ENCODE measurements around the gene EIF2S1. TPM values are rescaled to one million over a fixed set of nuclear protein-coding genes. Genes with fewer than 3 reads are reported as not detected.
A peak's percentile ranks its signal among the peaks of the same experiment; 100 is the strongest.
"Not testable (repeated sequence)": the region's sequence is repeated elsewhere in the genome, so short reads cannot be mapped to it uniquely, and the experiment has no call there.

Gene EIF2S1
- polyA plus RNA-seq, 12 donors, result 49.3 to 106 (median 93.3) TPM

DNA sequence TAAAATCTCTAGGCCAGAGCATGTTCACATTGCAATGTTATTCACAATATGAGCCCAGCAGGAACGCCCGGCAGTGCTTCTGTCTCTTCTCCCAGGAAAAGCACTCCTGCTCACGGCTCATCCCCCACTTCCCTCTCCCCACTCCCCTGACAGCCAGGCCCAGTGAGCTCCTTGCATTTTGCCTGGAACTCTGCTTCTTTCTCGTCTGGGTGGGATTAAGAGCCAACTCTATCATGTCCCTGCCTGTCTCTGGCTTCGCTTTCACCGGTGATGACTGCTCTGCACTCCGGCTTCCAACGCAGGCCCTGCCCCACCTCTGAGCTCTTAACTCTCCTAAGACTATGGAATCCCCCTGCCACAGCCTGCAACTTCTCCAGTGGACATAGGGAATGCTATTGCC is 49.3 kb downstream of the EIF2S1 start:
- no peak for DNase-seq

DNA sequence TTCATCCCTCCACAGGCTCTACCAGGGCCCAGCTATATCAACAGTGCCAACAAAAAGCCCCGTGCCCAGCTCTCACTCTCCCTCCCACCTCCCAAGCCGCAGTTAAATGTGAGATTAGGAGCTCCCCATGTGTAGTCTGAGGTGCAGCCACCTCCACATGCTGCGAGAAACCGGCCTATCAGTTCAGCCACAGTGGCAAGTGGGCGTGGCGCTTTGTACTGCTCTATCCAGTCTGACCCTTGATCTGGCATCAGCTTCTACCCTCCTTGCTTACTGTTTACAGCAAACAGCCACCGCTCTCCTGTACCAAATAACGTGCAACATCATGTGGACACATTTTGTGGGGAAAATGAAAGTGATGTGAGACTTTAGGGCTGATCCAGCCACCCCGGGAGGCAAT is 50.2 kb downstream of the EIF2S1 start:
- no peak for DNase-seq

DNA sequence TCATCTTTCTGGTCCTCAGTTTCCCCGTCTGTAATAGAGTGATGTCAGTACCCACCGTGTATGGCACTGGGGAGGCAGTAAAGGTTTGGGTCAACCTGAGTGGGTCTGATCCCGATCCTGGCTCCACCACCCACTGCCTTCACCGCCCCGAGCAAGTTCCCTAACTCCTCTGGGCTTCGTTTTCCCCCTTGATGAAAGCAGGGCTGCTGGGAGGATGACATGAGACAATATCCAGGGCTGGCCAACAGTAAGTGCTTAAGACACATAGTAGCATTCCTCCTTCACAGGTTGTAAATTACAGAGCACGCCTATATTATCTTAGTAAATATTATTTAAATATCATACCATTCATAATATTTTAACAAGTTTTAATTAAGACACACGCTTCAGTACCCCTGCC is 51.2 kb downstream of the EIF2S1 start:
- DNase-seq, result no peak

DNA sequence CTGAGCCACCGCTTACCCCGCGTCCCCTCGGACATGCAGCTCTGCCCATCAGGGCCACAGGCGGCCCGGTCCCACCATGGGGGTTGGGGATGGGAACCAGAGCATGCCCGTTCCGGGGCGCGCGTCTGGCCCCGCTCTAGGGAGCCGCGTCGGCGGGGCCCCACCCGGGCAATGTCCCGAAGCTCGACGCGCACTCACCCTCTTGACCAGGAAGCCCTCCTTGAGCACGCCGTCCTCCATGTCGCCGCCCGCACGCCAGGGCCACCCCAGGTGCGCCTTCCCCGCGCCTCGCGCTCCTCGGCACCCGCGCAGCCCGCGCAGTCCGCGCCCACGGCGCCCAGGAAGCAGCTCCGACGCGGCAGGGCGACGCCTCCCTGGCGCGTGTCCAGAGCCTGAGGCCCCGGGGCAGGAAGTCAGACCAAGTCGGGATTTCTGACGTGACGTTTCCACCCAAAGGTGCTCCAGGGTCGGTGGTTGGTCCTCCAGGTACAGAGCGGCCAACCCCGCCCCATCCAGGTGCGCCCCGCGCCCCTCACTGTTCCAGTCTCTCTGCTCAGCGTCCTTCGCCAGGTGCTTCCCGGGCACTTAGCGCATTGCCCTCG is 51.8 kb downstream of the EIF2S1 start, which contains the start of gene PLEK2:
Gene PLEK2, minus strand, starts transcription at position 346 of the 602 bp plus-strand sequence. Its CDS starts 106 bp downstream, at position 240.
- no peak for DNase-seq

DNA sequence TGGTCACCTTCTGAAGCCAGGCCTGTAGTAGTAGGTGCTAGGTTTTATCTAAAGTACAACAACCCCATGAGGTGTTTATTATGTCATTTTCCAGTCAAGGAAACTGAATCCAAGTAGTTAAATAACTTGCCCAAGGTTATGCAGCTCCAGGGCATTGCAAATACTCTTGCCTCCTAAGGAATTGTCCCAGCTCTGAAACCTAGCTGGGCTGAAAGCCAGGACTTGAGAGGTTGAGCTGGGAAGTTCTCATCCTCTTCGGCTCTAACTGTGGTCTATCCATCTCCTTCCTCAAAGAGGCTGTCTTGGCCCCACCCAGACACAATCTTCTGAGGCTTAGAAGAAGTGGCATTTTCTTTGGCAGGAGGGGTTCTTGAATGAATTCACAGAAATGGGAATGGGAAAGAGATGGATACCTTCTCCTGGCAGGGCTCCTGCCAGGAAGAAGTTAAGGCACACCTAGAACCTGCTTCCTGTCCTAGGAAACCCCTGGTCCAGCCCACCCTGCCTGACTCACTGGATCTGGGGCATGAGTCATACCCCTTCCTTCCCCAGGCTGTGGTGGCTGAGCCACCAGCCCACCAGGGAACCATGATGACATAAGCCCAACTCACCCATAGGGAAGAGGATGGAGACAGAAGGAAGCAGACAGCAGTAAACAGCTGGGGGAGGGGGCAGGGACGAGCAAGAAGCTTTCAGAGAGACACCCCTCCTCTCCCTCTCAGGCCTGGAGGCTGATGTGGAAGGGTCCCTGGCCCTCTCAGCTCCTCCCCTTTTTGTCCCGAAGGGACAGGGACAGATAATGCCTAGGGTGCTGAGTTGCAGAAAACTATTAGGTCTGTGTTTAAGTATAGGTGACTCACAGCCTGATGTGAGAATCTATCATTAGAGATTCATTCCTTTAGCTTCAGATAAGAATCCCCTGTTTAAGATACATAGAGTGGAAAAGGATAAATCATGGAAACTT is 54.0 kb downstream of the EIF2S1 start:
- DNase-seq, result no peak

DNA sequence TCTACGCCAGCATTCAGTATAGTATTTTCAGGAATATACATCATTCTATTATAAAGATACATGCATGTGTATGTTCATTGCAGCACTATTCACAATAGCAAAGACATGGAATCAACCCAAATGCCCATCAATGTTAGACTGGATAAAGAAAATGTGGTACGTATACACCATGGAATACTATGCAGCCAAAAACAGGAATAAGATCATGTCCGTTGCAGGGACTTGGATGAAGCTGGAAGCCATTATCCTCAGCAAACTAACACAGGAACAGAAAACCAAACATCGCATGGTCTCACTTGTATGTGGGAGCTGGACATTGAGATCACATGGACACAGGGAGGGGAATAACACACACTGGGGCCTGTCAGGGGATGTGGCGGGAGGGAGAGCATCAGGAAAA is 55.5 kb downstream of the EIF2S1 start:
- not testable (repeated sequence) for DNase-seq

DNA sequence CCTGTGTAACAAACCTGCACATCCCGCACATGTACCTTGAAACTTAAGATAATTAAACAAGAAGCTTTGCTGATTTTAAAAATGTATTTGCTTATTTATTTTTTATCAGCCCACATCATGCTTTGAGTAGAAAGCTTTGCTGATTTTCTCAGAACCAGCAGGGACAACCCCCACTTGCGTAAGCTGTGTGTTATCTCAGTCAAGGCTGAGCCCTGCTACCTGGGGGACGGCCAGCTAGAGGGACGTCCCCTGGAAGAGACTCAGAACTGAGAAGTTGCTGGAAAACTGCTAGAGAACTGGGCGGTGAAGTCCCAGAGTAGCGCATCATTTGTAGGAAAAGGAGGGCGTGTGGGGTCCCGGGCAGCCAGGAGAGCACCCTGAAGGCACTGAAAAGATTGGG is 56.0 kb downstream of the EIF2S1 start:
- DNase-seq, result no peak

DNA sequence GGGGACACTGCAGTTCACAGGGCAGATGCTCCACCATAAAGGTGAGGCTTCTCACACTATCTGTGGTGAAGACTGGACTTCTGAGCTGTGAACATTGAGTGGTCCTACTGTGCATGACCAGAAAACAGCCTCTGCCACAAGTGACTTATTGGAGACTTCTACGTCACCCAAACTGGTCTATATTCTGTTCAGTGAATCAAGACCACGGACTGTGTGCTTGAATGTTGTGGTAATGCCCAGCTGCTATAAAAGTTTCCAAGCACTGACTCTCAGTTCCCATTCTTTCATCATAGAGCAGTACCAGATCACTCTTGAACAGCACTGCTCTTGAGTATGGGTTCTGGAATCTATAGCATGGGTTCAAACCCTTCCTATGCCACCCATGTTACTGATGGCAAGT is 56.7 kb downstream of the EIF2S1 start:
- DNase-seq, result no peak

DNA sequence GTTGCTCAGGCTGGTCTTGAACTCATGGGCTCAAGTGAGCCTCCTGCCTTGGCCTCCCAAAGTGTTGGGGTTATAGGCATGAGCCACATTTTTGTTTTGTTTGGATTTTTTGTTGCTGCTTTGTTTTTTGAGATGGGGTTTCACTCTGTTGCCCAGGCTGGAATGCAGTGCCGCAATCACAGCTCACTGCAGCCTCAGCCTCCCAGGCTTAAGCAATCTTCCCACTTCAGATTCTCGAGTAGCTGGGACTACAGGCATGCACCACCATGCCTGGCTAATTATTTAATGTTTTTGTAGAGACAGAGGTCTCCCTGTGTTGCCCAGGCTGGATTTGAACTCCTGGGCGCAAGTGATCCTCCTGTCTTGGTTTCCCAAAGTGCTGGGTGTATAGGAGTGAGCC is 57.5 kb downstream of the EIF2S1 start:
- no peak for DNase-seq

DNA sequence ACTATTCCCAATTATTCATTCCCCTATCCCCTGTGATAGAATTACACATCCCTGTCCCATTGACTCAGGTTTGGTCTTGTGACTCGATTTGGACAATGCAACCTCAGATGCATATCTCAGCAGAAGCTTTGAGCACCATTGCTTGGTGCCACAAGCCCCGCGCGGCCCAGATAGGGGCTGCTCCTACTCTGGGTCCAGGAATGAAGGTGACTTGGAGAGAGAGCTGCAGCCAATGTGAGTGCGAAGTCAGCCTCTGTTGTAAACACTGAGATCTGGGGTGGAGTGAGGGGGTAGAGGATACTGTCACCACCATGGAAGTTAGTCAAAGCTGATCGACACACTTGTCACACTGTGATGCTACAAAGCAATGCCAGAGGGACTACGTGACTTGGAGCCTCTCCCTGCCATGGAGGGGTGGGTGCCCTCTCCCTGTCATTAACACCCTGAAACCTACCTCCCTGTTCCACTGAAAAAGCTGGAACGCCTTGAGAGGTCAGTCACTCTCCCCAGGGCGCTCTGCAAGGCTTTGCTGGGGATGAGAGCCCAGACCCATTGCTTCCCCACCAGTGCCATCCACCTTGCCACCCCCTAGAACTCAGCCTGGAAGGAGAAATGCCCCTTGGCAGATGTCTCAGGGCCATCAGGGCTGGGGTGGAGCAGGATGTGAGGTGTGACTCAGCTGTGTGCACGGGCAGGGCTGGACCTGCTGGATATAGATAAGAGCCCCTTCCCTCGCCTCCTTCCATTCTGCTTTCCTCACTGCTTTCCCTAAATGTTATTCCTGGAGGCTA is 58.5 kb downstream of the EIF2S1 start:
- no peak for DNase-seq

DNA sequence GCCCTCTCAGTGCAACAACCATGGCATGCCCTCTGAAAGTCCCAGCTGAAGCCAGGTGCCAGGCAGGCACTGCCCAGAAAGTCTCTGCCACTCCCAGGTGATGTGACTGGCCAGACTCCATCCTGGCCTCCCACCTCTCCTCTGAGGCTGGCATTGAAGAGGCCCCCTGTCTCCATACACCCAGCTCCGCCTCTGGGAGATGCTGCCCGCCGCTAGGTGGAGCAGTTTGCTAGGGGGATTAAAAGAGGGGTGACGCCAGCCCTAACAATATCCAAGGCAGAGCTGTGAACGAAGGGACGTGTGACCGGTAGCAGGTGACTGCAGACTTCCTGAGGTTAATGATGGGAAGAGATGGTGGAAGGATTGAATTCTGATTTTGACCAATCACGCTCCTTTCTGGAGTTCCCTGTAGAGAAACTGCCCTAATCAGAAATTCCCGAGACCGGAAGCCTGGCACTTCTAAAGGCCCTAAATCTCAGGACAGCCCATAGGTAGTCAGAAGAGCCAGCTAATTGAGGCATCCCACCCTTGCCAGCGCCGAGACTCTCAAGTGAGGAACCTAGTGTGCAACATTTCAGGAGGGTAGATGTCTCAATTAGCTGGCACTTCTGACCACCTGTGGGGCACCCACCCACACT is 60.1 kb downstream of the EIF2S1 start:
- no peak for DNase-seq

DNA sequence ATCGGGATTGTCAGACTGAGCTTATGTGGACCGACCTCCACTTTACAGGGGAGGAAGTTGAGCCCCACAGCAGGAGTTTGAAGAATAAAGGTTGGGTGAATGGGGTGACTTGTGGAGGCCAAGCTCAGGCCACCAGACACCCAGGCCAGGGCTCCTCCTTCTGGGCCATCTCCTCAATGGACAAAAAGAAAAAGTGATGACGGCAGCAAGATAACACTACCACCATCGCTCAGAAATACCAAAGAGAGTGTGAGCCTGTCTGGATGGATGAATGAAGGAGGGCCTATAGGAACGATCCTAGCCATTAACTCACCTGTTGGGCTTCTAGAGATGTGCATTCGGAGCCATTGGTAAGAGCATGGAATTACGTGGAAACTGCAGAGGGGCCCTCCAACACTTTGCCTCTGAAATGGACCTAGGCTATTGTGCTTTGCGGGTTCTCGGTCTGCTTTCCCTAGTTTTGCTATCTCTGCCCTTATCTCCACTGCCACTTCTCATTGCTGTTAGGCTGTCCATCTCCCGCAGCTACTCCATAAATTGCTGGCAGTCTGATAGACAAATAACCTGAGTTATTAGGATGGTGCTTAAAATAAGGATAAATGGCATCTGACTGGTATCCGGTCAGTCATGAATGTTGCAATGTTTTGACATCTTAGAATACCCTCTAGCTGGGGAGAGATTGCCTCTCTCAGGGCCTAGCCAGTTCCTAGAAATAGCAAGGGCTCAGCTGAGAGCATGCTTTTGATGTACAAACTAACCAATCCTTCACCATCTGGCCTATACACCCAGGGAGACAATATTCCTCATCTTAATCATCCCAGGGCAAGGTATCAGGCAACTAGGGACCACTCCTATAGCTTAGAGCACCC is 61.5 kb downstream of the EIF2S1 start:
- DNase-seq, result no peak

DNA sequence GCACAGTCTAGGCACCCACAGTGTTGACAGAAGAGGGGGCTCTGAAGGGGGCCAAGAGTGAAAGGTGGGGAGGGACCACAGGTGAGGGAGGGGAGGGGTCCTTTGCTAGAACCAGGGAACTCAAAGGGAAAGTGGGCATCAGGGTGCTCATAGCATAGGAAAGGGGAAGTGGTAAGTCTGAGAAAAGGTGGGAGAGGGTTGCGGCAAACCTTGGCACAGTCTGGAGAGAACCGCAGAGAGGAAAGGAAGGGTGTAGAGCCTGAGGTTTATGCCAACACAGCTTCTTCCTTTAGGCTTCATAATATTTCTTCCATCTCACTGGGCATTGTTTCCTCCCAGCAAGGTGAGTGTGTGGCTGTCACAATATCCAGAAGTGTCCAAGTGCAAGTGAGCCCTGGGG is 63.3 kb downstream of the EIF2S1 start:
- DNase-seq, result no peak

DNA sequence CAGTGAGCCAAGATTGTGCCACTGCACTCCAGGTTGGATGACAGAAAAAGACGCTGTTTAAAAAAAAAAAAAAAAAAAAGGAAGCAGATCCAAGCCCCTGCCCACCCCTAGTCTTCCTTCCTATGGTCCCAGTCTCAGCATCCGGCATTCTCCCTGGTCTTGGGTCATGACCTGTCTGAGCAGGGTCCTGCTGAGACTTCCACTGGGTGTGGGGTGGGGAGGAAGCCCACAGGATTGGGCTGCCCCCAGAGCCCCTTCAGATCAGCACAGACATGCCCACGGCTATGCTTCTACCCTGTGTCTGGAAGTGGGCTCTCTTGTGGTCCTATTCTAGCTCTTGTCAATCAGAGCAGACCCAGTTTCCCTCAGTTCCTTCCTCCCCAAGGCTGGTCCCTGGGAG is 64.4 kb downstream of the EIF2S1 start:
- DNase-seq, result no peak

DNA sequence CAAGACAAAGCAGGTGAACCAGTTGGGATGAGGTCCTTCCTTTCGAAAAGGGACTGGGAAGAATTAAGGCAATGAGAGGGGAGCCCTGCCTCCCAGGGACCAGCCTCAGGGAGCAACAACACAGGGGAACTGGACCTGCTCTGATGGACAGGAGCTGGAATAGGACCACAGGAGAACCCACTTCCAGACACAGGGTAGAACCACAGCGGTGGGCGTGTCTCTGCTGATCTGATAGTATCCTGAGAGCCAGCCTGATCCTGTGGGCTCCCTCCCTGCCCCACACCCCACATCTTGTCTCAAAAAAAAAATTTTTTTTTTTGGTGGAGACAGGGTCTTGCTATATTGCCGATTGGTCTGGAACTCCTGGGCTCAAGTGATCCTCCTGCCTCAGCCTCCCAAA is 65.5 kb downstream of the EIF2S1 start:
- no peak for DNase-seq

DNA sequence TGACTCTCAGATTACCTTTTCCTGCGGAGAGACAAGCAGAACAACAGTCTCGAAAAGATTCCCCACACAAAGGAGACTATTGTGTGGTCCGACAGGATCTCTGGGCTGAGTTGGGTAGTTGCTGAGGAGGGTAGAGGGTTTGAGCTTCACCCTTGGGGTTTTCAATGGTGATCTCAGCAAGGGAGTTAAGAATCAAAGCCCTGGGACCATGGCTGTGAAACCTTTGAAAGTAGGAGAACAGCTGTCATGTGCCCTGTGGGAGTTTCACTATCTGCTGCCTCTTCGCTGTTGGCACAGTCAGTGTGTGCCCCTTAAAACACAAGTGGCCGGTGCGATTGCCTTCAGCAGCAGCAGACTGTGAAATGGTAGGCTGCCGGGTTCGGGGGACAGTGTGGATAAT is 66.0 kb downstream of the EIF2S1 start:
- DNase-seq, result no peak

DNA sequence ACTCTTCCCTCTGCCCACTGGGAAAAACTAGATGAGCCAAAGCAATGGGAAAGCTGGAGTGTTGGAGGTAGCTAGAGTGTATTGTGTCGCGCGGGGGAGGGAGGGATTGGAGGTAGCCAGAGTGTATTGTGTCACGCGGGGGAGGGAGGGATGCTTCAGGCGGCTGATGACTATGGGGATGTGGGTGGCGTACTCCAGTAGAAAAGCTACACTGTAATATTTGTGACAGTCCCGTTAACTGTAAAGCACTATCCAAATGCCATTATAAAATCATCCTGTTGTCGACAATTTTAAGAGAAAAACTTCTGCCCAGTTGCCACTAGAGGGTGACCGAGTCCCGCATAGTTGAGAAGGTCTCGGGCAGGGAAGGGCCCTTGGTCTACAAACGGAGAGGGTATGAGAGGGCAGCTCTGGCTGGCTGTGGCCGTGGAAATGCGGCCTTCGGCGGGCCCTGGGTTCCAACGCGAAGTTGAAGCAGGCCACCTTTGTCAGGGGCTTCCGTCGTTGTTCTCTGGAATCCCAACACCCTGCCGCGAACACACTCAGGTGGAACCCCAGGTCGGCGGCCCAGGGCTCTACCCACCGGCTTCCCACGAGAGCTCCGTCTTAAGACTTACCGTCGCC is 67.0 kb downstream of the EIF2S1 start:
- peak; percentile 73 for DNase-seq

DNA sequence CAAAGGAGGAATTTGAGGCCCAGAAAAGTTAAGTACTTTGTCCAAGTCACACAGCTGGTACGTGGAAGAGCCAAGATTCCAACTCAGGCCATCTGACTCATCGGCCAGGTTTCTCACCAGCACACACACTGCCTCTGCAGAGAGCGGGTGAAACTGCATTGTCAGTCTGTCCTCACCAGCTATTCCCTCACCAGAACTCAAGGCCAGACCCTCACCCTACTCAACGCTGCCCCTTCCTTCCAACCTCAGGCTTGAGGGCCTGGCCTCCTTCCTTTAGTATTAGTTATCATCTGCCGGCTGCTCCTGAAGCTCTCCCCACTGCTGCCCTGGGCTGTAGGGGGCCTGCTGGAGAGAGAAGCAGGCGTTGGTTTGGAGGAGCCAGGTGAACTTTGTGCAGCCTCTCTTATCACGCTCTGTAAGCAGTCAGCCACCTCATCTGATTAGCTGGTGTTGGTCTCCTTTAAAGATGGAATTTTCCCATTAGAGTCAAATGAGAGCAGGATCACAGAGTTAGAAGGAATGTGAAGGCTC is 68.4 kb downstream of the EIF2S1 start:
- DNase-seq, result no peak

DNA sequence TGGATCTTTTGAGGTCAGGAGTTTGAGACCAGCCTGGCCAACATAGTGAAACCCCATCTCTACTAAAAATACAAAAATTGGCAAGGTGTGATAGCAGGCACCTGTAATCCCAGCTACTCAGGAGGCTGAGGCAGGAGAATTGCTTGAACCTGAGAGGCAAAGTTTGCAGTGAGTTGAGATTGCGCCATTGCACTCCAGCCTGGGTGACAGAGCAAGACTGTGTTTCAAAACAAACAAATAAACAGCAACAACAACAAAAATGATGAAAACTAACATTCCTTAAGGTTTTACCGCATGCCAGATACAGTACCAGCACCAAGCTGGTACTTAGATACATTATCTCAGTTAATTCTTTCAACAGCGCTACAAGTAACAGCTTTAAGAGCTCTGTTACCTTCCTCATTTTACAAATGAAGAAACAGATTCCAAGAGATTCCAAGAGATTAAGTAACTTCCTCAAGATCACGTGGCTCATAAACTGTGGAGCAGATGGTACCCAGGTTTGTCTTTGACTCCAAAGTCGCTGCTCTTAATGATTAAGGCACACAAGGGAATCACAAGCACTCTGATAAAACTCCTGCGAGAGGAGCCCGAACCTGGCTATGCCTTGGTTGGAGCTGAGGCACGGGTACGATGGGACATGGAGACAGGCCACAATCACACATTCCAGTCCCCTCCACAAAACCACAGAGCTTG is 69.5 kb downstream of the EIF2S1 start:
- DNase-seq, result no peak

All from muscle of arm (tissue), 12 donors.